ENCODE measurements around the gene MEAK7.

The MEAK7 gene

DNA sequence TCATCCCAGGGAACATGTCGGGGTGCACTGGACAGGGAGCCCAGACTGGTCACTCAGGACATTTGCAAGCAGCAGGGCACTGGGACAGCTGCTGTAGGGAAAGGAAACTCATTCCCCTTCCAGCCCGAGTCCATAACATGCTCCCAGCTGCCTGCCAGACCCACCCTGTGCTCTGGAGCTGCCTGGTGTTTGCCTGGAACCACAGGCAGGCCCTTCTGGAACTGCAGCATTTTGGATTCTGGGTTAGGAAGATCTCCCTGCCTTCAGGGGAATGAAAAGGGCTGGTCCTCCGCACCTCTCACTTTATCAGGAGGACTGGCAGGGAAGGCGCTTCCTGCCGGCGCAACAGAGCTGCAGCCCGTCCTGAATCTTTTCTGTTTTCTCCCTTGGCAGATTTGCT, 41.2 kb downstream of the MEAK7 start:
- DNase-seq, result no peak

DNA sequence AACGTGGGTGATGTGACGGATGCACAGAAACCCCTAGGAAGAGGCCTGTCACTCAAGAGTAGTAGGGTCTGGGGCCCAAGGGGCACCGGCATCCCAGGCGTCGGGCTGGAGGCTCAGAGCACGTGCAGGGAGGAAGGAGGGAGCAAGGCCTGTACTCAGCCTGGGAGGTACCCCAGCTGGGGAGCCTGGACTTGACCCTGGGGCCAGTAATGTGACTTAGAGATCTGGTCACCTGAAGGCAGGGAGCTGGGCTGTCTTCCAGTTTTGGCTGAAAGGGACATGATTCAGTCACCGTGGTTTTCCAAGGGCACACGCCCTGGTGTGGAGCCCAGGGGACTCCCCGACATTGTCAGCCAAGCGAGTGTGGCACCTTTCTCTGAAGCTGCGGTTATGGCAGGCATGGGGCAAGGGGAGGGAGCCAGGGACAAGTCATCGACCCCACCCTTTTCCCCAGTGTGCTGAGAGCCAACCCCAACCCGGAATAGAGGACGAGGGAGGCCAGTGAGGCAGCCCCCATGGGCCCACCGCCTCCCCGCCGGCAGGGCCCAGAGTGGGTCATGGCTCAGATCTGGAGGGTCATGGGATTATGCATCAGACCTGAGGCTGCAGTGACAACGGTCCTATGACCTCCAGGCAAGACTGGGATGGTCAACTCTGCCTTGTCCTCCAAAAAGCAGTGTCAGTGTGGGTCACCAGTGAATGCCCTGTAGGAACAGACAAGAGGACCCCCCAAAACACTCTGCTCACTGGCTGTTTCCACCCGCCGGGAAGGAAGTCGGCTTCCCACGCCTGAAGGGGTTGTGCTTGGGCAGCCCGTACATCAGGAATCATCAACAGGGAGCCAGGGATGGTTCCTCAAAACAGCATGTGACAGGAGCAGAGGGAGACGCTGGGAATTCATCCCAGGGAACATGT, 41.9 kb downstream of the MEAK7 start:
- DNase-seq, result no peak

DNA sequence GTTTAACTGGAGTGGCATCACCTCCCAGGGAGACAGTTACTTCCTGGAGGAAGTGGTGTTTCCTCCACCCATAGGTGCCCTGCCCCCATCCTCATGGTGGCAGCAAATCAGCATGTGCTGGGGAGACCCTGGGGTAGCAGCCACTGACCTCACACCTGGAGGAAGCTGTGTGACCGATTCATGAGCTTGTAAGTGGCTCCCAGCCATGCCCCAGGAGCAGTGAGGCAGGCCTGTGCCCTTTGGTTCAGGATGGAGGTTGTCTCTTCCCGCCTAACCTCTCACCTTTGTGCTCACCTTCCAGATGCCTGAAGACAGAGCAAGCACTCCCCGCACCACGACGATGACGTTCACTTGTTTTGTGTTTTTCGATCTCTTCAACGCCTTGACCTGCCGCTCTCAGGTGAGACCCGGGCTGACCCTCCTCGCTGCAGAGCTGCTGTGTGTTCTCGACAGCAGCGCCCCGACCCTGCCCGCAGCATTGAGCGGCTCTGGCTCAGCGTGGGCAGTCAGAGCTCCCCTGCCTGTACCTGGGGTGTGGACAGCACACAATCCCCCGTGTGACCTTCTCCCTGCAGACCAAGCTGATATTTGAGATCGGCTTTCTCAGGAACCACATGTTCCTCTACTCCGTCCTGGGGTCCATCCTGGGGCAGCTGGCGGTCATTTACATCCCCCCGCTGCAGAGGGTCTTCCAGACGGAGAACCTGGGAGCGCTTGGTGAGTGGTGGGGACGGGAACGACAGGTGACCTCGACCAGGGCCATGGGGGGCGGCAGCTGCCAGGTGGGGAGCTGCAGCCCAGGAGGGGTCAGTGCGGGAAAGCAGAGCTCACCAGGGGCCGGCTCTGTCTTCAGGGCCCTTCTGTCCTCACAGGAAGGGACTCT, 42.8 kb downstream of the MEAK7 start:
- no peak for DNase-seq

DNA sequence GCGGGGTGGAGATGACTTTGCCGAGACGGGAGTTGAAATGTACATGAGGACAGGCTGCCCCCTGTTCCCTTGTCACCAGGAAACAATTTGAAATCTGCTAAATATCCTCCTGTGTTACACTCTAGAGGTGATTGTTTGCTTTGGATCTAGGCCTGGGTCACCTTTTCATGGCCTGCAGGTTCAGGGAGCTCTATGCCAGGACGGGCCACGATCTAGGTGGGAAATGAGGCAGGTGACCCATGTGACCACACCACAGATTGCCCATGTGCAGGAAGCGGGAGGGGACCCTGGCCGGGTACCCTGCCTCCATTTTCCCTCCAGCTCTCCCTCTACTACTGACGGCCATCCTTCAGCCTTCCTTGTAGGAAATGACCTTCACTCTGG, 43.4 kb downstream of the MEAK7 start:
- DNase-seq, result no peak

DNA sequence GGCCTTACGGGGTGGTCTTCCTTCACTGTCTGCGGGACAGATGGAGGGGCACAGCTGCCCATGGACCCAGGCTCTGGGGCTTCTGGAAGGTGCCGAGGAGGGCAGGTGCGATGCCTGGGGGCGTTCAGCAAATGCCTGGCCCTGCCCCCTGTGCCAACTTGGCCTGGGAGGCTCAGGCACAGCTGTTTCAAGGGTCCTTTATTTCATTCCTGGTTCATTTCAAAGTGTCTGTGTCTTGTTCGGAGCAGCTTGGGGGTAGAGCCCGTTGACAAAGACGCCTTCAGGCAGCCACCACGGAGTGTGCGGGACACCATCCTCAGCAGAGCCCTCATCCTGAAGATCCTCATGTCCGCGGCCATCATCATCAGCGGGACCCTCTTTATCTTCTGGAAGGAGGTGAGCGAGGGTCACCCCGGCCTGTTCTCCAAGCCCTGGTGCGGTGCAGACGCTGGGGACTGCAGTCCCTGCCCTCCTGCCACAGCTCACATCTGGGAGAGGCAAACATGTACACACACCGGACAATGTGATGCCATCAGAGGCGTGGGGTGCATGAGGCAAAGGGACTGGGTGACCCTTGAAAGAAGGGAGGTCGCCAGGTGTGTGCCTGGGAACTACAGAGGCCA, 43.9 kb downstream of the MEAK7 start:
- no peak for DNase-seq

DNA sequence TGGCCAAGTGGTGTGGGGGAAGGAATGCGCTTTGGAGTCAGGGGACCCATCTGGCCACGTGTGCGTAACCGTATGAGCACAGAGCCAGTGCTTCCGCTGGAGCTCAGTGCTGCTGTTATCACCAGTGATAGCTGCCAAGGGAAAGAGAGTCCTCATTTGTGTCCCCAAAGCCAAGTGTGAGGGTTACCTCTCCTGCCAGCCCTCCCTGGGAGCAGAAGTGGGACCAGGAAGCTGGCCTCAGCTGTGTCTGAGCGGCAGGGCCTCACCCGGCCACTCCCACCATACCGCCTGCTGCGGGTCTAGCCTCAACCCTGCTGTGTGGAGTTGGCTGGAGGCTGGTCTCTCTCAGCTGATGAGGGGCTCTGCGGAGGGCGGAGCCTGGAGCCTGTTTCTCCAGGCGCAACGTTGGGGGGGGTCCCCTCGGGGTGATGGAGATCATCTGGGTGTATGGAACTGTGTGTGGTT, 44.5 kb downstream of the MEAK7 start:
- no peak for DNase-seq

DNA sequence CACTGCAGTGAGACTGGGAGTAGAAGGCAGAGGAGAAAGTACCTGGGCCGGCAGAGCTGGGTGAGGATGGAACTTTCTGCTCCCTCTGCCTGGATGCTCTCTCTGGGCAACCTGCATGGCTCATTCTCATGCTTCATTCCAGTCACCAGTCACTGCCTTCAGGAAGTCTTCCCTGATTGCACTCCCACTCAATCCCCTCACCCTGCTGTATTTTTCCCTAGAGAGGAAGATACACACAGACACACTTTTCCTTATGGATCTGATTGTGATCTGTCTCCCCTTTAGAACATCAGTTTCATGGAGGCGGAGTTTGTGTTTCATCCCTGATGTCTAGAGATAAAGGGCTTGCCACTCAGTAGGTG, 44.9 kb downstream of the MEAK7 start:
- no peak for DNase-seq

DNA sequence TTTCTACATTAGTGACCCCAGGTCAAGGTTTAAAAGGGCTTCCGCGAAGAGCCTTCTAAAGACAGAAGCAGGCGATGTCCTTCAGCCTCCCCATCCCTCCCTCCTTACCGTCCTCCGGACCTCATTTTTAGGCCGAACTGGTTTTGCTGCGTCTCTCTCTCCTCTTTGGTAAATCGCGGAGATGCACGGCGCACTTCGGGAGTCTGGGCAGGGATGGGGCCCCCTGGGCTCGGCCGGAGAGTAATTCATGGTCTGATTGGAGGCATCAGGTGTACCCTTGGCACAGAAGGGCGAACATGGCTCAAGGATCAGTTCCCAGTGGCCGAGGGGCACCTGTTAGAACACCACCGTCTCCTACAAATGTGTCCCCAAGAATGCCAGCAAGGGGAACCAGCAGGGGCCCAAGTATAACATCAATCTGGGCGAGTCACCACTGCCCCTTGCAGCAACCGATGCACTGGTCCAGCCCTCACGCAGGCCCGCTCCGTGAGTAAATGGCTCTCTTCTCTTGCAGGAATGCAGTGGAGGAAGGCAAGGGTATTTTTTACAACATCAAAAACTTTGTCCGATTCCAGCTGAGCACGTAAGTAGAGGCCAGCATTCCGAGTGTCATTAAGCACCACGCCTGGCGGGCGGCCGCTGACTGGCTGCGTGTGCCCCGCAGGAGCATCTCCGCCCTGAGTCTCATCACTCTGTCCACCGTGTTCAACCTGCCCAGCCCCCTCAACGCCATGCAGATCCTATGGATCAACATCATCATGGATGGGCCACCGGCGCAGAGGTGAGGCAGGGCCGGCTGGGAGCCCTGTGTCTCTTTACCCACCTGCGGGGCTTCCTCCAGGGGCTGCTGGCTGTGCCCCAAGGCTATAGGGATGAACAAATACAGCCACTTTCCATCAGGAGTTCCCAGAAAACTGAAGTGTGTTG, 45.6 kb downstream of the MEAK7 start:
- no peak for DNase-seq

DNA sequence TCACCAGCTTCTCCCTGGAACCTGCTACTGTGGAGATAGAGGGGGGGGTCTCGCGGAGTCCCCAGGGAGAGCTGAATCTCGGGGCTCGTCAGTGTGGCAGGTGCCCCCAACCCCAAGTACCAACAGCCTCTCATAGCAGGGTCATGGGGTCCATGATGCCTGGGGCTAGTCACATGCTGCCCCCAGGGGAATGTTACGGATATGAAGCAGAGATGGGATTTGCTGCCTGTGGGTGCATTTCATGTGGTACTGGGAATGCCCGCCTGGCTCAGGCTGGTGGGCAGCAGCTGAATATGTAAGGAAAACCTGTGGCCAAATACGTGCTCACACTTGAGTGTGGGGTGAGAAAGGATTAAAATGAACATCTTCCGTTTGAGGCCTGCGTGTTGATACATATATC, 49.4 kb downstream of the MEAK7 start:
- DNase-seq, result no peak
